Measurements from ENCODE around the gene LRP6. TPM values are rescaled to one million over a fixed set of nuclear protein-coding genes. Genes with fewer than 3 reads are reported as not detected.
A peak's percentile ranks its signal among the peaks of the same experiment; 100 is the strongest.

LRP6 gene
- total RNA-seq, 1 donor from 2014 or later = 70.0 TPM

DNA sequence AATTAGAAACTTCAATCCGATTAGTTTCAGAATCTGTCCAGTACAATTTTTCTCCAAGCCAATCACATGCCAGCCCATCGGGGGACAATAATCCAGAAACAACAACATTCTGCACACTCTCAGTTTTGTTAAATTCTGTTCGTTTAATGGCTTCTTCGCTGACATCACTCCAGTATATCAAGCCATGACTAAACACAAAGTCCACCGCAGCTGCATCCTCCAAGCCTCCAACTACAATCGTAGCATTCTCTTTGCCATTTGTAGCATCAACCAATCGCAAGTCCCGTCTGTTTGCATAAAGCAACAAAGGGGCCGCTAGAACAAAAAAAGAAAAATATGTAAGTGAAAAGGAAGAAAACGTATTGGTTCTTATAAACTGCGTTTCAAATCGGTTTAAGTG is 22.5 kb downstream of the LRP6 start:
- intact Hi-C loops (cut with DNase I) = no loop called here
- no peaks in the 10 kb centered on the region for H3K27me3 ChIP-seq
- TF ChIP-seq, protein P1, sequence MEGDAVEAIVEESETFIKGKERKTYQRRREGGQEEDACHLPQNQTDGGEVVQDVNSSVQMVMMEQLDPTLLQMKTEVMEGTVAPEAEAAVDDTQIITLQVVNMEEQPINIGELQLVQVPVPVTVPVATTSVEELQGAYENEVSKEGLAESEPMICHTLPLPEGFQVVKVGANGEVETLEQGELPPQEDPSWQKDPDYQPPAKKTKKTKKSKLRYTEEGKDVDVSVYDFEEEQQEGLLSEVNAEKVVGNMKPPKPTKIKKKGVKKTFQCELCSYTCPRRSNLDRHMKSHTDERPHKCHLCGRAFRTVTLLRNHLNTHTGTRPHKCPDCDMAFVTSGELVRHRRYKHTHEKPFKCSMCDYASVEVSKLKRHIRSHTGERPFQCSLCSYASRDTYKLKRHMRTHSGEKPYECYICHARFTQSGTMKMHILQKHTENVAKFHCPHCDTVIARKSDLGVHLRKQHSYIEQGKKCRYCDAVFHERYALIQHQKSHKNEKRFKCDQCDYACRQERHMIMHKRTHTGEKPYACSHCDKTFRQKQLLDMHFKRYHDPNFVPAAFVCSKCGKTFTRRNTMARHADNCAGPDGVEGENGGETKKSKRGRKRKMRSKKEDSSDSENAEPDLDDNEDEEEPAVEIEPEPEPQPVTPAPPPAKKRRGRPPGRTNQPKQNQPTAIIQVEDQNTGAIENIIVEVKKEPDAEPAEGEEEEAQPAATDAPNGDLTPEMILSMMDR (IDR thresholded peaks at IDR 0.05) = no peak

DNA sequence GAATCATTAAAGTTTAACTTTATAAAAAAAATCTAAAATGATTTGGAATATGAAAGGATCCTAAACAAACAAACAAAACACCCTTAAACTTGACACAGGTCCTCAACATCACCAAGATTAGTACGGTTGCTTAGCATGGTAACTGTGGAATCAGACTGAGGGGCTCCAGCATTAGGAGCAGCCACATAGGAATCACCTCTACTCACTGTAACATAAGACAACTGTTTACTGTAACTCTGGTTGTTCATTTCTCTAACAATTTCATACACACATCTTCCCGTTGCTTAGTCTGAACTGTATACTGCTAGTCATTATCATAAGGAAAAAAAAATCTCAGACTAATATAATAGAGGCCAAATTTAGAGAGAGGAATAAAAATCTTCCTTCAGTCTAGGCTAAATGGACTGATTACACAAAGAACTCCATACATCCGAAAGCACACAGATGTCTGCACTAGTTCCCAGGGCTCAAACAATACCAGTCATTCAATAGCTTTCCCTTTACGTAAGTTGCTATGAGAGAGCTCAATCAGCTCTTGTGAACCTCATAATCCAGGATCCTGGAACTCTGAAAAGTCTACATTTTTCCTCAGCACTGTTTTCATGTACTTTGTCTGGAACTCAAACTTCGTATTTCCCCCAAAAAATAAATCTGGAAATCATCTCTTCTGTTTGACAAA is 26.0 kb downstream of the LRP6 start:
- no peaks in the 10 kb centered on the region for H3K27me3 ChIP-seq
- no peak for DNase-seq (ENCODE audit: low spot score in 2 of 2)
- H3K4me1 ChIP-seq = no peaks in the 10 kb centered on the region
- H3K4me3 ChIP-seq = peak overlapping the region in 1 of 2 donors; percentile 19
- intact Hi-C loops (cut with DNase I) = no loop called here
- no peaks in the 10 kb centered on the region for H3K9me3 ChIP-seq
- TF ChIP-seq, protein P1 (IDR thresholded peaks at IDR 0.05) = no peak
- no peaks in the 10 kb centered on the region for H3K36me3 ChIP-seq
- peak overlapping the region; percentile 46 to 48 for H3K27ac ChIP-seq

More for the DNA sequence above, 22.5 kb downstream of the LRP6 start:
- Histone ChIP-seq H3K4me3 (no peak overlapping the region), H3K4me1 (no peaks in the 10 kb centered on the region), H3K9me3 (no peaks in the 10 kb centered on the region), H3K36me3 (no peaks in the 10 kb centered on the region), H3K27ac (no peak overlapping the region)
- no peak for DNase-seq (ENCODE audit: low spot score in 2 of 2)

DNA sequence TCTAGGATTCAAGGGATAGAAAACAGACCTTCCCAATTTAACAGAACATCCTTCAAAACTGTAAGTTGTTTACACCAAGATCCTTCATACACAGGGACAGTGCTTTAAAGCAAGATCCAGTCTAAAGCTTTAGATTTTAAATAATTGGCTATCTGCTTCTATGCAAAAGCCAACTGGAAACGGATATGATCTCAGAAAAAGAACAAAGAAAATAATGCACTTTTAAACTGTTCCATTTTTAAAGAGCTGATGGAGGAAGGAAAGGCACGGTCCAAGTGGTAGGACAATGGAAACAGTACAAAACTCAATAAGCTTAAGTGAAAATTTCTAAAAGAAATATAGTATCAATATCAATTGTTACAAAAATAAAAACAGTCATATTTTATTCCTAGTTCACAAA is 27.7 kb downstream of the LRP6 start:
- no peaks in the 10 kb centered on the region for H3K9me3 ChIP-seq
- H3K27me3 ChIP-seq = no peaks in the 10 kb centered on the region
- intact Hi-C loops (cut with DNase I) = no loop called here
- TF ChIP-seq, protein P1 (IDR thresholded peaks at IDR 0.05) = no peak
- H3K4me3 ChIP-seq = no peak overlapping the region
- H3K27ac ChIP-seq = no peak overlapping the region
- DNase-seq (ENCODE audit: low spot score in 2 of 2) = no peak
- no peaks in the 10 kb centered on the region for H3K4me1 ChIP-seq
- H3K36me3 ChIP-seq = no peaks in the 10 kb centered on the region

DNA sequence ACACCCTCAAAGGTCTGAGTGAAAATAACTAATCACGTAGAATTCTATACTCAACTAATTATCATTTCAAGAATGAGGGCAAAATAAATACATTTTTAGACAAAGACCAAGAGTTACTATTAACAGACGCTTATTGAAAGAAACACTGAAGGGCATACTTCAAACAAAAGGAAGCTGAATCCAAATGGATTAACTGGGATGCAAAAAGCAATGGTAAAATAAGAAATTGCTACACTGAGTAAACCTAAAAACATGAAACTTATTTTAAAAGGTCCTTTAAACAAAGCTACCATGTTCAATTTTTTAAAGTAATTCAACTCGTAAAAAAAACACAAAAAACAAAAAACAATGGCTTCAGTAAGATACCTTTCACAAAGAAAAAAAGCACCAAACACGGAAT is 28.2 kb downstream of the LRP6 start:
- DNase-seq (ENCODE audit: low spot score in 2 of 2) = no peak
- Histone ChIP-seq H3K27me3 (no peaks in the 10 kb centered on the region), H3K27ac (no peak overlapping the region), H3K4me1 (no peaks in the 10 kb centered on the region), H3K9me3 (no peaks in the 10 kb centered on the region), H3K4me3 (no peak overlapping the region), H3K36me3 (no peaks in the 10 kb centered on the region)
- TF ChIP-seq, protein P1 (IDR thresholded peaks at IDR 0.05) = no peak
- intact Hi-C loops (cut with DNase I) = no loop called here

DNA sequence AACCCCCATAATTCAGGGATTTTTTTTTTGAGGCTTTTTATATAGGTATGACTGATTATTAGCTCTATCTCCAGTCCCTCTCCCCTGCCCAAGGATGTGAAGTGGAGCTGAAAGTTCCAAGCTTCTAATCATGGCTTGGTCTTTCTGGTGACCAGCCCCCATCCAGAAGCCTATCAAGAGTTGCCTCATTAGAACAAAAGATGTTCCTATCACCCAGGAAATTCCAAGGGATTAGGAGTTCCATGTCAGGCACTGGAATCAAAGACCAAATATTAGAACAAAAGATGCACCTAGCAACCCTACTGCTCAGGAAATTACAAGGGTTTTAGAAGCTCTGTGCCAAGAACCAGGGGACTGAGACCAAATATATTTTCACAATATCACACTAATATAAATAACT is 29.9 kb downstream of the LRP6 start:
- no peak overlapping the region for H3K4me3 ChIP-seq
- DNase-seq (ENCODE audit: low spot score in 2 of 2) = no peak
- intact Hi-C loops (cut with DNase I) = no loop called here
- TF ChIP-seq, protein P1 (IDR thresholded peaks at IDR 0.05) = no peak
- H3K36me3 ChIP-seq = no peaks in the 10 kb centered on the region
- H3K4me1 ChIP-seq = no peaks in the 10 kb centered on the region
- H3K9me3 ChIP-seq = no peaks in the 10 kb centered on the region
- no peak overlapping the region for H3K27ac ChIP-seq
- H3K27me3 ChIP-seq = no peaks in the 10 kb centered on the region

DNA sequence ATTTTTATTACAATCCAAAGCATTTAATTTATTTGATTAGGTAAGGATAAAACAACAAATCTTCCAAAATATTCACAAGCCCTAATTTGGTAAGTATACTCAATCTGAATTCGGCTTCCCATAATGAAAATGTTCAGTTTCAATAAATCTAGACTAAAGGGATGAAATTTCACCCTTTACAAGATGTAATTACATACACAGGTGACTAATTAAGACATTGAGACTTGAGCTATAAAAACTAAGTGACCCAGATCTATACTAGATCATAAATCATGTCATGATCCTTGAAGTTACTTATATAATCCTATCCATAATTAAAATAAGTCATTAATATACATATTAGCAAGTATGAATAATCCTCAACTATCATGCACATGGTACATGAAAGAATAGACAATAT is 36.6 kb downstream of the LRP6 start:
- TF ChIP-seq, protein P1 (IDR thresholded peaks at IDR 0.05) = no peak

More for the DNA sequence above, 36.6 kb downstream of the LRP6 start:
- Histone ChIP-seq H3K36me3 (no peaks in the 10 kb centered on the region), H3K27ac (no peak overlapping the region), H3K4me1 (peaks cover 0 to 4% of the 10 kb centered on the region in 2 donors), H3K27me3 (no peaks in the 10 kb centered on the region), H3K9me3 (peaks cover 0 to 5% of the 10 kb centered on the region in 2 donors), H3K4me3 (no peak overlapping the region)
- intact Hi-C loops (cut with DNase I) = no loop called here
- DNase-seq (ENCODE audit: low spot score in 2 of 2) = no peak

All from ascending aorta (tissue), 2 donors.